Measurements from ENCODE around the gene C1orf56.

Gene C1orf56, protein sequence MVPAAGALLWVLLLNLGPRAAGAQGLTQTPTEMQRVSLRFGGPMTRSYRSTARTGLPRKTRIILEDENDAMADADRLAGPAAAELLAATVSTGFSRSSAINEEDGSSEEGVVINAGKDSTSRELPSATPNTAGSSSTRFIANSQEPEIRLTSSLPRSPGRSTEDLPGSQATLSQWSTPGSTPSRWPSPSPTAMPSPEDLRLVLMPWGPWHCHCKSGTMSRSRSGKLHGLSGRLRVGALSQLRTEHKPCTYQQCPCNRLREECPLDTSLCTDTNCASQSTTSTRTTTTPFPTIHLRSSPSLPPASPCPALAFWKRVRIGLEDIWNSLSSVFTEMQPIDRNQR

GRCh38 chr1:151047591-151047924 is at the start of gene C1orf56:
TSS of gene C1orf56 (plus strand) at chr1:151047751. CDS start at chr1:151047848, 97 bp downstream.
- H3K27ac ChIP-seq = no peak within 1 kb of the TSS; the same call in 1 of the 2 replicates
- TF ChIP-seq ZFX (IDR thresholded peaks at IDR 0.05) (no peak), CTCF (conservative IDR thresholded peaks at IDR 0.05) (no peak)

- H3K27ac ChIP-seq = no peak overlapping the region
- no peak for TF ChIP-seq ZFX (IDR thresholded peaks at IDR 0.05)
- no peak for TF ChIP-seq CTCF (conservative IDR thresholded peaks at IDR 0.05)
These were observed 49.6 kb upstream of the C1orf56 start for GRCh38 chr1:150997949-150998348.

DNA sequence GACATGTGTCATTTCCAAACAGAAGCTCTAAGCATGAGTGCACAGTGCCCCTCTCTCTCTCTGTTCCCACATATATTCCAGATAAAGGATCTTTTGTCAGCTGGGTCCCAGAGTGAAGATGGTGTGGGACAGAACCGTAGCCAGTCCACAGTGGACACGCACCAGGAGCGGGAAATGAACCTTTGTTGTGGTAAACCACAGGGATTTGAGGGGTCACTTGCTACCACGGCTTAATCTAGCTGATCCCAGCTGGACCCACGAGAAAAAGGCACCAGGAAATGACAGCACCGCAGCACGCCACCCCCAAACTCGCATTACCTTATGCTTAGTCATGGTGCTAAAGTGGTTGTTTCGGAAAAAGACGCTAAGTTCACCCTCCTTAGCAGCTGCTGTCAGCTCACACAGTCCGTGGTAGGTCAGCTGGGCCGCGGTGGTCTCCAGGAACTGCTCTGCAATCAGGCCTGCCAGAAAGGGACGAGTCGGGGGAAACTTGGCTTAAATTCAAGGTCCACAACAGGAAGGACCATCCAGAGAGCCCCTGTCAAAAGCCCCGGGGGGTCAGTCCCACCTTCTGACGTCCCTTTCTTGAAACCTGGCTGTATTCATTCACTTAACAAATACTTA is 48.4 kb upstream of the C1orf56 start:
- TF ChIP-seq CTCF (conservative IDR thresholded peaks at IDR 0.05) (no peak), ZFX (IDR thresholded peaks at IDR 0.05) (no peak)
- H3K27ac ChIP-seq = no peak overlapping the region

DNA sequence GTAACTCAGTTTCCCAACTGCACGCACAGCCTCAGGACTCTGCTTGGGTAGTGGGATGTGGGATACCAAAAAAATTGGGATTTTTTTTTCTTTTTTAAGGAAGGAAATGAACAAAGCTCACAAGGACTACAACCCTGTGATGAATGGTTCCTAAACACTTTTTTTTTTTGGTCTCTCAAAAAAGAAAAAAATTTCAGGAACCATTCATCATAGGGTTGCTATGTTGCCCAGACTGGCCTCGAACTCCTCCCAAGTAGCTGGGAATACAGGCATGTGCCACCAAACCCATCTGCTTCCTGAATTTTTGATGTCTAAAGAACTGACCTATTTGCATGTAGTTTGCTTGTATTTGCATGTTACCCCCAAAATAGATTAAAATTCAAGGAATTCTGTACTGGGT is 47.6 kb upstream of the C1orf56 start:
- TF ChIP-seq ZFX (IDR thresholded peaks at IDR 0.05) = no peak
- no peak for TF ChIP-seq CTCF (conservative IDR thresholded peaks at IDR 0.05)
- H3K27ac ChIP-seq = no peak overlapping the region

DNA sequence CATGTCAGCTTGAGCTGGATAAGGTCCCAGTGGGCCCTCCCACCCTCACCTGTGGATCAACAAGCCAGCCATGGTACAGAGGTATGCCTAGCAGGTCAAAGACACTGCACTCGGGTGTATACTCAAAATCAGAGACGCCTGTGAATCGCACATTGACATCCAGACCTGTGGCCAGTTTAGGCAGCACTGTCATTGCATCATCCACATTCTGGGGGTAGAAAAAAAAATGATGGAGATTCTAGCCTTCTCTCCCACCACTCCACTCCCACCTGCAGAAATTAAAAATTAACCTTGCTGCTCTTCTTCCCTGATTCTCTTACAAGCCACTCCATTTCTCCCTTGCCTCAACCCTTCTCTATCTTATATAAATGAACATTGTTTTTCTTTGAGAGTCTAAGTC is 47.1 kb upstream of the C1orf56 start:
- H3K27ac ChIP-seq = no peak overlapping the region
- TF ChIP-seq ZFX (IDR thresholded peaks at IDR 0.05) (no peak), CTCF (conservative IDR thresholded peaks at IDR 0.05) (no peak)

DNA sequence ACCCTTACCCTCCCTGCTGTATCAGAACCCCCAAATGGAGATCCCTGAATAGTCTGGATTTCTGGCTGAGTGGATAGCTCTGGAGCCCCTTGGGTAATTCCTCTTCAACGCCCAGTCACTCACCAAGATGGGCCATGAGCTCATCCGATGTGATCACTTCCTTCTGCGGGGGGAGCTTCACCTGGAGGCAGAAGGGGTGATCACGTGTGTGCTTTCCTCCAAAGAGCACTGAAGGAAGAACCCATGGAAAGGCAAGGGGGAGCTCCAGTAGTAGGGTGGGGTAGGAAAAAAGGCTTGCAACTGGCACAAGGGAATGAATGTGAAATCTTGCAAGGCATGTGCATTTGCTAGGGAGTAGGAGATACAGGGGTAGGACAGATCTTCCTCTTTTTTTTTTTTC is 45.9 kb upstream of the C1orf56 start:
- no peak overlapping the region for H3K27ac ChIP-seq
- TF ChIP-seq ZFX (IDR thresholded peaks at IDR 0.05) (no peak), CTCF (conservative IDR thresholded peaks at IDR 0.05) (no peak)

GRCh38 chr1:151002051-151002450 is 45.5 kb upstream of the C1orf56 start:
- no peak for TF ChIP-seq ZFX (IDR thresholded peaks at IDR 0.05)
- TF ChIP-seq CTCF (conservative IDR thresholded peaks at IDR 0.05) = no peak
- no peak overlapping the region for H3K27ac ChIP-seq

All from C4-2B (cell line).